ENCODE data around the gene ERG. TPM values are rescaled to one million over a fixed set of nuclear protein-coding genes. Genes with fewer than 3 reads are reported as not detected.
A peak's percentile ranks its signal among the peaks of the same experiment; 100 is the strongest.

ERG gene
- total RNA-seq, 4 donors from 2014 or later, result 3.7 to 13.3 (median 10.6) TPM

DNA sequence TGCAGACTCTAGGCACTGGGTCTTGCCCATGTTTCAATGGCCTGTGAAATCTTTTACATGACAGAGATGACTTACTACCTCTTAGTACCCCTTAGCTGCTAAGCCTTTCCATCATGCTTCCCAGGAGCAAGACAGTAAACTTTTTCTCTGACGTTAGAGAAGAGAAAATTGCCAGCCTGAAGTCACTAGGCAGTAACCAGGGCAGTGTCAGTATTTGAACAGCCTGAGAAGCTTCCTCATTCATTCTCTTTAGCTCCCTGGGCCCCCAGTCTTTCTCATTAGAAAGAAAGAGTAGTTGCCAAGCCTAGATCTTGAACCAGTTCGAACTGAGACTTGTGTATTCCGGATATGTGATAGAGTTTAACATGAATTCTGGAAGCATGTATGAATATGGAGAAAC, 99.2 kb downstream of the ERG start:
- no peaks in the 10 kb centered on the region for H3K4me1 ChIP-seq
- no peak overlapping the region for H3K4me3 ChIP-seq
- DNase-seq (ENCODE audit: extremely low spot score), result no peak
- H3K9me3 ChIP-seq, result no peaks in the 10 kb centered on the region
- intact Hi-C loops (cut with DNase I), result no loop called here
- H3K27me3 ChIP-seq, result peaks cover 0 to 13% (median 0%) of the 10 kb centered on the region in 4 donors
- peaks cover 0 to 14% (median 0%) of the 10 kb centered on the region in 4 donors for H3K36me3 ChIP-seq
- no peak overlapping the region for H3K27ac ChIP-seq (replicated peaks in 1 of 4)
- WGBS, result 80% methylated on average over 3 of the region's 3 CpGs
- TF ChIP-seq POLR2A (IDR thresholded peaks at IDR 0.05; ENCODE audit: low read depth) (no peak), POLR2AphosphoS5 (IDR thresholded peaks at IDR 0.05) (no peak), CTCF (IDR thresholded peaks at IDR 0.05) (no peak), EP300 (IDR thresholded peaks at IDR 0.05) (no peak)

DNA sequence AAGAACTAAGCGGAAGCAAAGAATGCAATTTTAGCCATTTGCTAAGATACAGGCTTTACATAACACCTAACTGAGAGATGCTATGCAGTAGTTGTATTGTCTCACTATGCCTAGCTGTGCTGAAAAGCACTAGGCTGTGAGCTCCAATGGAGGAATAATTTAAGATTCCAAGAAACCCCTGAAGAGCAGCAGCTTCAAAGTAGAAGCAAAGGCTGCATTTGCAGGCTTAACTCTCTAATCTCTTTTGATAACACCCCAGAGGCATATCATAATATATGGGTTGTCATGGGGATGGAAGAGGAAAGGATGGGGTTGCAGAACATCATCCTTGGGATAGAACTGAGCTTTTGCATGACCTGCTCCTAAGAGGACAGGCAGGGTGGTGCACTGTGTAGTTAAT, 102.0 kb downstream of the ERG start:
- WGBS, result 95% methylated on average over 1 of the region's 1 CpG
- no peaks in the 10 kb centered on the region for H3K9me3 ChIP-seq
- H3K4me3 ChIP-seq, result no peak overlapping the region
- H3K4me1 ChIP-seq, result no peaks in the 10 kb centered on the region
- DNase-seq (ENCODE audit: extremely low spot score), result peak; percentile 12
- no peak overlapping the region for H3K27ac ChIP-seq (replicated peaks in 1 of 4)
- peaks cover 0 to 5% (median 0%) of the 10 kb centered on the region in 4 donors for H3K27me3 ChIP-seq
- peaks cover 0 to 6% (median 0%) of the 10 kb centered on the region in 4 donors for H3K36me3 ChIP-seq
- intact Hi-C loops (cut with DNase I), result no loop called here
- no peak for TF ChIP-seq POLR2A (IDR thresholded peaks at IDR 0.05; ENCODE audit: low read depth)
- no peak for TF ChIP-seq EP300 (IDR thresholded peaks at IDR 0.05)
- TF ChIP-seq CTCF (IDR thresholded peaks at IDR 0.05), result no peak
- no peak for TF ChIP-seq POLR2AphosphoS5 (IDR thresholded peaks at IDR 0.05)

GRCh38 chr21:38395581-38395980, 102.7 kb downstream of the ERG start:
- Histone ChIP-seq H3K4me1 (no peaks in the 10 kb centered on the region), H3K36me3 (peaks cover 0 to 11% (median 0%) of the 10 kb centered on the region in 4 donors), H3K4me3 (no peak overlapping the region), H3K27ac (replicated peaks in 1 of 4) (no peak overlapping the region), H3K27me3 (peaks cover 0 to 4% (median 0%) of the 10 kb centered on the region in 4 donors), H3K9me3 (no peaks in the 10 kb centered on the region)
- DNase-seq (ENCODE audit: extremely low spot score), result peak; percentile 84
- intact Hi-C loops (cut with DNase I), result no loop called here
- no peak for TF ChIP-seq EP300 (IDR thresholded peaks at IDR 0.05)
- no peak for TF ChIP-seq CTCF (IDR thresholded peaks at IDR 0.05)
- no peak for TF ChIP-seq POLR2AphosphoS5 (IDR thresholded peaks at IDR 0.05)
- TF ChIP-seq POLR2A (IDR thresholded peaks at IDR 0.05; ENCODE audit: low read depth), result no peak
- WGBS, result 82% methylated on average over 6 of the region's 6 CpGs

DNA sequence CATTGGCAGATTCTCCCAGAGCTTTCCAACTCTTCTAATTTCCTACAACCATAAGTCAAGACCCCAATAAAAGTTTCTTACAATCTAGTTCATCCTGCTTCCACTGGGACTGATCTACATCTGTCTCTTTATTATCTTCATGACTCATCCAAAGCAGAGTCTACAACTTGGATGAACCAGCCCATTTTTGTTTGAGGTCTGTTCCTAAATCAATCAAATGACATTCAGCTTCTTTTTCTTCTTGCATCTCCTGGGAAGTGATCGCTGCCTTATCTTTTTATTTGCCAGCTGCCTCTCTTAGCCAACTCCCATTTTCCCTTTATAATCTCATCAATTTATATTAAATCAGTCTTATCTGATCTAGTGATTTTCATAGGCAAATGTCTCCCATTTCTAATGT, 105.6 kb downstream of the ERG start:
- WGBS, result 74% methylated on average over 1 of the region's 1 CpG
- DNase-seq (ENCODE audit: extremely low spot score), result no peak
- H3K27ac ChIP-seq (replicated peaks in 1 of 4), result no peak overlapping the region
- H3K27me3 ChIP-seq, result peaks cover 0 to 4% (median 0%) of the 10 kb centered on the region in 4 donors
- H3K4me1 ChIP-seq, result no peaks in the 10 kb centered on the region
- TF ChIP-seq CTCF (IDR thresholded peaks at IDR 0.05), result no peak
- no peak for TF ChIP-seq POLR2A (IDR thresholded peaks at IDR 0.05; ENCODE audit: low read depth)
- no peaks in the 10 kb centered on the region for H3K9me3 ChIP-seq
- H3K4me3 ChIP-seq, result no peak overlapping the region
- intact Hi-C loops (cut with DNase I), result no loop called here
- peaks cover 0 to 17% (median 0%) of the 10 kb centered on the region in 4 donors for H3K36me3 ChIP-seq

DNA sequence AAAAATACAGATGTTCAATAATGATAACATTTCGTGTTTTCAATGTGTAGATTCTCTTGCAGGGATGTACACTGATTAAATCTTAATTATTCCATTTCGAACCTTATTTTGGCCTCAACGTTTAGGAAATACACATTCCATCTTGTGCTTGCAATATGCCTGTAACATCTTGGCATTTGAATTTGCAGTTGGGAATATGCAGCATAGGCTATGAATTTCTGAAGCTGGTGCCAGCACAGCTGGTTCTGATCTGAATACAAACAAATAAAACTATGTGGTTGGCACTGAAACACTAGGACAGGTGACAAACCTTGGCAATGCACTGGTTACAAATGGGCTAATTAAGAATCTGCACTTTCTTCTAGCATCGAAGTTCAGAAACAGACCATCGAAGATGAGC, 108.4 kb downstream of the ERG start:
- H3K27me3 ChIP-seq, result peaks cover 0 to 8% (median 0%) of the 10 kb centered on the region in 4 donors
- TF ChIP-seq POLR2A (IDR thresholded peaks at IDR 0.05; ENCODE audit: low read depth) (no peak), EP300 (IDR thresholded peaks at IDR 0.05) (no peak), POLR2AphosphoS5 (IDR thresholded peaks at IDR 0.05) (no peak), CTCF (IDR thresholded peaks at IDR 0.05) (no peak)
- peaks cover 0 to 28% (median 0%) of the 10 kb centered on the region in 4 donors for H3K36me3 ChIP-seq
- intact Hi-C loops (cut with DNase I), result no loop called here
- DNase-seq (ENCODE audit: extremely low spot score), result peak; percentile 7
- H3K4me3 ChIP-seq, result no peak overlapping the region
- WGBS, result 77% methylated on average over 5 of the region's 5 CpGs
- H3K4me1 ChIP-seq, result peaks cover 0 to 3% (median 0%) of the 10 kb centered on the region in 4 donors
- no peak overlapping the region for H3K27ac ChIP-seq (replicated peaks in 1 of 4)
- no peaks in the 10 kb centered on the region for H3K9me3 ChIP-seq

All from esophagus muscularis mucosa (tissue), 4 donors.